Cardiac muscle cell (in vitro differentiated cells and primary cell): ENCODE results near the gene TP53RK. TPM values are rescaled to one million over a fixed set of nuclear protein-coding genes. Genes with fewer than 3 reads are reported as not detected.
A peak's percentile ranks its signal among the peaks of the same experiment; 100 is the strongest.

Experiments
- DNase-seq, 2 donors: peaks; one replicate each; pipeline versions ENCODE4 v3.0.0 to v3.0.0-alpha.2; 2010 to 2017; ENCODE audit warnings: low read depth in 1 of 2, low spot score in 1 of 2
- H3K27ac ChIP-seq: fragments of 200-600 bp; sonication (generic); 2 replicates; pipeline ENCODE4 v1.5.1; 2016
- H3K27me3 ChIP-seq: fragments of 200-600 bp; sonication (generic); 2 replicates; pipeline ENCODE4 v1.6.0; 2016; ENCODE audit warnings: control low read depth
- H3K36me3 ChIP-seq: fragments of 200-600 bp; sonication (generic); 2 replicates; pipeline ENCODE4 v1.5.1; 2016; ENCODE audit warnings: control low read depth
- H3K4me1 ChIP-seq: fragments of 200-600 bp; sonication (generic); 2 replicates; pipeline ENCODE4 v1.8.1; 2017; ENCODE audit warnings: low read depth, mild to moderate bottlenecking, mixed run types
- H3K4me3 ChIP-seq: fragments of 200-600 bp; sonication (generic); 2 replicates; pipeline ENCODE4 v1.5.1; 2016; ENCODE audit warnings: mild to moderate bottlenecking
- H3K9me3 ChIP-seq: fragments of 200-600 bp; sonication (generic); 2 replicates; pipeline ENCODE4 v1.5.1; 2017; ENCODE audit warnings: low read depth, mild to moderate bottlenecking, control low read depth
- CTCF ChIP-seq: IDR thresholded peaks from 2 replicates; pipeline ENCODE4 v1.5.1; 2012; ENCODE audit warnings: low read depth, mild to moderate bottlenecking, low read length
- polyA plus RNA-seq: library from polyadenylated mRNA; unstranded; fragments of >200 nt; fragmentation: Nextera tagmentation; extraction: Ambion mirVana; gene quantifications from 2 replicates; pipeline ENCODE4 v1.2.1, GENCODE V29; 2016
- total RNA-seq: library from RNA; depleted of rRNA; stranded (reverse); fragments of >200 nt; gene quantifications from 2 replicates; pipeline ENCODE4 v1.2.3, GENCODE V29; 2016

Gene TP53RK
- total and polyA plus RNA-seq, 2 experiments from 2014 or later: 15.8 to 19.6 TPM

- H3K27ac ChIP-seq: no peak overlapping the region
- H3K4me1 ChIP-seq: peaks cover 2% of the 10 kb centered on the region
- no peaks in the 10 kb centered on the region for H3K36me3 ChIP-seq
- no peak for TF ChIP-seq CTCF
- no peaks in the 10 kb centered on the region for H3K9me3 ChIP-seq
- no peak for DNase-seq
- H3K27me3 ChIP-seq: no peaks in the 10 kb centered on the region
- no peak overlapping the region for H3K4me3 ChIP-seq
Observed at GRCh38 chr20:46701057-46701456, 11.8 kb upstream of the TP53RK start.

- no peak overlapping the region for H3K4me3 ChIP-seq
- H3K9me3 ChIP-seq: no peaks in the 10 kb centered on the region
- no peak for TF ChIP-seq CTCF
- peaks cover 8% of the 10 kb centered on the region for H3K4me1 ChIP-seq
- no peaks in the 10 kb centered on the region for H3K36me3 ChIP-seq
- no peak overlapping the region for H3K27ac ChIP-seq
- no peak for DNase-seq
- H3K27me3 ChIP-seq: no peaks in the 10 kb centered on the region
Observed at GRCh38 chr20:46700481-46700880, 11.2 kb upstream of the TP53RK start.

- peak in 1 of 2 donors; percentile 72 for DNase-seq
- Histone ChIP-seq H3K9me3 (no peaks in the 10 kb centered on the region), H3K4me1 (peaks cover 10% of the 10 kb centered on the region), H3K4me3 (no peak overlapping the region), H3K36me3 (no peaks in the 10 kb centered on the region), H3K27ac (no peak overlapping the region), H3K27me3 (no peaks in the 10 kb centered on the region)
- peak; percentile 85 for TF ChIP-seq CTCF
Observed at GRCh38 chr20:46699651-46700359, 10.6 kb upstream of the TP53RK start.

GRCh38 chr20:46698788-46699187 is 9.5 kb upstream of the TP53RK start:
- DNase-seq: no peak
- Histone ChIP-seq H3K27me3 (no peaks in the 10 kb centered on the region), H3K36me3 (no peaks in the 10 kb centered on the region), H3K4me1 (peaks cover 13% of the 10 kb centered on the region), H3K4me3 (no peak overlapping the region), H3K9me3 (no peaks in the 10 kb centered on the region), H3K27ac (no peak overlapping the region)
- no peak for TF ChIP-seq CTCF

GRCh38 chr20:46696791-46697279 is 7.6 kb upstream of the TP53RK start:
- DNase-seq: no peak
- Histone ChIP-seq H3K4me3 (no peak overlapping the region), H3K9me3 (no peaks in the 10 kb centered on the region), H3K27ac (no peak overlapping the region), H3K27me3 (no peaks in the 10 kb centered on the region), H3K36me3 (no peaks in the 10 kb centered on the region), H3K4me1 (peaks cover 13% of the 10 kb centered on the region)
- no peak for TF ChIP-seq CTCF
